OCI-LY1 (cell line): ENCODE measurements around the gene LBHD2.

Source experiments
- H2AFZ ChIP-seq: fragments of 200-600 bp; sonication (generic), shearing (Covaris generic); 2 replicates; pipeline ENCODE4 v1.6.0; 2014; ENCODE audit warnings: antibody characterized with exemption, mild to moderate bottlenecking, low read length
- H3F3A ChIP-seq: fragments of 200-600 bp; sonication (generic), shearing (Covaris generic); 2 replicates; pipeline ENCODE4 v1.6.0; 2014; ENCODE audit warnings: mild to moderate bottlenecking, antibody characterized with exemption, low read length, moderate library complexity; ENCODE audit not compliant: insufficient read depth
- H3K27ac ChIP-seq: fragments of 200-600 bp; sonication (generic); 2 replicates; pipeline ENCODE4 v1.5.1; 2014; ENCODE audit warnings: low read length, mixed run types, mild to moderate bottlenecking, low read depth; ENCODE audit not compliant: poor library complexity, severe bottlenecking
- H3K27me3 ChIP-seq: fragments of 200-600 bp; sonication (generic); 2 replicates; pipeline ENCODE4 v1.6.0; 2014; ENCODE audit warnings: antibody characterized with exemption, mild to moderate bottlenecking, low read length, moderate library complexity; ENCODE audit not compliant: insufficient read depth
- H3K36me3 ChIP-seq: fragments of 200-600 bp; sonication (generic); 2 replicates; pipeline ENCODE4 v1.6.1; 2014; ENCODE audit warnings: mild to moderate bottlenecking, antibody characterized with exemption, low read length, moderate library complexity, mixed read lengths; ENCODE audit not compliant: insufficient read depth
- H3K4me1 ChIP-seq: fragments of 200-600 bp; sonication (generic); 2 replicates; pipeline ENCODE4 v1.5.1; 2014; ENCODE audit warnings: mild to moderate bottlenecking, low read length, moderate library complexity; ENCODE audit not compliant: insufficient read depth, severe bottlenecking
- H3K4me2 ChIP-seq: fragments of 200-600 bp; sonication (generic), shearing (Covaris generic); 2 replicates; pipeline ENCODE4 v1.6.1; 2014; ENCODE audit warnings: low read length
- H3K4me3 ChIP-seq: fragments of 200-600 bp; sonication (generic); 2 replicates; pipeline ENCODE4 v1.5.1; 2014; ENCODE audit warnings: low read length, low read depth, mild to moderate bottlenecking, mixed read lengths; ENCODE audit not compliant: poor library complexity, severe bottlenecking
- H3K79me2 ChIP-seq: fragments of 200-600 bp; shearing (Covaris generic); 2 replicates; pipeline ENCODE4 v1.6.1; 2016; ENCODE audit warnings: mixed run types, low read length, mixed read lengths; ENCODE audit not compliant: insufficient read depth
- H3K9ac ChIP-seq: fragments of 200-600 bp; sonication (generic), shearing (Covaris generic); 2 replicates; pipeline ENCODE4 v1.6.1; 2014; ENCODE audit warnings: mild to moderate bottlenecking, low read length, mixed read lengths
- H3K9me2 ChIP-seq: fragments of 200-600 bp; sonication (generic), shearing (Covaris generic); 2 replicates; pipeline ENCODE4 v1.6.1; 2014; ENCODE audit warnings: low read depth, mild to moderate bottlenecking, low read length, mixed read lengths
- H3K9me3 ChIP-seq: fragments of 200-600 bp; shearing (Covaris generic); 2 replicates; pipeline ENCODE4 v1.6.1; 2014; ENCODE audit warnings: low read length, mixed read lengths
- H4K20me1 ChIP-seq: fragments of 200-600 bp; sonication (generic), shearing (Covaris generic); 2 replicates; pipeline ENCODE4 v1.6.0; 2016; ENCODE audit warnings: mild to moderate bottlenecking, low read length; ENCODE audit not compliant: insufficient read depth
- EZH2 ChIP-seq: fragments of 200-600 bp; sonication (generic), shearing (Covaris generic); IDR thresholded peaks from 2 replicates; pipeline ENCODE4 v1.8.0; 2017; ENCODE audit warnings: borderline replicate concordance, mixed run types, mild to moderate bottlenecking, antibody characterized with exemption, low read length, moderate library complexity, mixed read lengths
- TF ChIP-seq, protein P1 (sequence below): fragments of 200-600 bp; sonication (generic), shearing (Covaris generic); IDR thresholded peaks from 2 replicates; pipeline ENCODE4 v1.5.1; 2017; ENCODE audit warnings: mild to moderate bottlenecking, antibody characterized with exemption, low read length, moderate library complexity, mixed read lengths

LBHD2 gene

DNA sequence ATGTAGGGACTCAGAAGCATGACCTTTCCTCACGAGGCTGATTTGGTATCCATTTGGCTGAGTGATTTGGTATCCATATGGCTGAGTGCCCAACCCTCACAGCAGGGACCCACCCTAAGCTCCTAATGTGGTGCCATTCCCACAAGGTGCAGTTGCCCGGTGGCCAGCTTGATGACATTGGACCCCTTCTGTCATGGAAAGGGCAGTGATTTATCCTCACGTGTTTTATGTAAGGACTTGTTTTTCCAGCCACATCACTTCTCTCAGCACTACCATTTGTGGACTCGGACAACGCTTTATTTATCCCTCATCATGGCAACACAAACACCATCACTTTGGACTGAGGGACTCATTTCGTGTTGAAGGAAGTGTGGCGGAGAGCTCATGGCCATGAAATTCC lies 18.1 kb upstream of the LBHD2 start:
- H3F3A ChIP-seq, result no peaks in the 10 kb centered on the region
- H3K9ac ChIP-seq, result no peak overlapping the region
- no peak overlapping the region for H2AFZ ChIP-seq
- no peaks in the 10 kb centered on the region for H3K36me3 ChIP-seq
- no peak overlapping the region for H3K4me2 ChIP-seq
- H3K9me3 ChIP-seq, result no peaks in the 10 kb centered on the region
- H3K27me3 ChIP-seq, result no peaks in the 10 kb centered on the region; the same call in 1 of the 2 replicates
- no peak overlapping the region for H3K4me3 ChIP-seq
- no peaks in the 10 kb centered on the region for H4K20me1 ChIP-seq
- no peak for TF ChIP-seq EZH2
- TF ChIP-seq, protein P1, sequence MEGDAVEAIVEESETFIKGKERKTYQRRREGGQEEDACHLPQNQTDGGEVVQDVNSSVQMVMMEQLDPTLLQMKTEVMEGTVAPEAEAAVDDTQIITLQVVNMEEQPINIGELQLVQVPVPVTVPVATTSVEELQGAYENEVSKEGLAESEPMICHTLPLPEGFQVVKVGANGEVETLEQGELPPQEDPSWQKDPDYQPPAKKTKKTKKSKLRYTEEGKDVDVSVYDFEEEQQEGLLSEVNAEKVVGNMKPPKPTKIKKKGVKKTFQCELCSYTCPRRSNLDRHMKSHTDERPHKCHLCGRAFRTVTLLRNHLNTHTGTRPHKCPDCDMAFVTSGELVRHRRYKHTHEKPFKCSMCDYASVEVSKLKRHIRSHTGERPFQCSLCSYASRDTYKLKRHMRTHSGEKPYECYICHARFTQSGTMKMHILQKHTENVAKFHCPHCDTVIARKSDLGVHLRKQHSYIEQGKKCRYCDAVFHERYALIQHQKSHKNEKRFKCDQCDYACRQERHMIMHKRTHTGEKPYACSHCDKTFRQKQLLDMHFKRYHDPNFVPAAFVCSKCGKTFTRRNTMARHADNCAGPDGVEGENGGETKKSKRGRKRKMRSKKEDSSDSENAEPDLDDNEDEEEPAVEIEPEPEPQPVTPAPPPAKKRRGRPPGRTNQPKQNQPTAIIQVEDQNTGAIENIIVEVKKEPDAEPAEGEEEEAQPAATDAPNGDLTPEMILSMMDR, result no peak
- H3K79me2 ChIP-seq, result no peaks in the 10 kb centered on the region
- no peak overlapping the region for H3K27ac ChIP-seq
- no peaks in the 10 kb centered on the region for H3K4me1 ChIP-seq
- no peaks in the 10 kb centered on the region for H3K9me2 ChIP-seq

- no peaks in the 10 kb centered on the region for H3K36me3 ChIP-seq
- no peak overlapping the region for H2AFZ ChIP-seq
- TF ChIP-seq, protein P1, result no peak
- TF ChIP-seq EZH2, result no peak
- no peak overlapping the region for H3K4me3 ChIP-seq
- no peaks in the 10 kb centered on the region for H3K9me2 ChIP-seq
- H3K9ac ChIP-seq, result no peak overlapping the region
- H3F3A ChIP-seq, result no peaks in the 10 kb centered on the region
- no peaks in the 10 kb centered on the region for H3K4me1 ChIP-seq
- no peak overlapping the region for H3K27ac ChIP-seq
- H3K9me3 ChIP-seq, result no peaks in the 10 kb centered on the region
- H4K20me1 ChIP-seq, result no peaks in the 10 kb centered on the region
- H3K79me2 ChIP-seq, result no peaks in the 10 kb centered on the region
- no peaks in the 10 kb centered on the region; the same call in 1 of the 2 replicates for H3K27me3 ChIP-seq
- H3K4me2 ChIP-seq, result no peak overlapping the region
Observed at GRCh38 chr14:103066399-103066798, 17.6 kb upstream of the LBHD2 start.

DNA sequence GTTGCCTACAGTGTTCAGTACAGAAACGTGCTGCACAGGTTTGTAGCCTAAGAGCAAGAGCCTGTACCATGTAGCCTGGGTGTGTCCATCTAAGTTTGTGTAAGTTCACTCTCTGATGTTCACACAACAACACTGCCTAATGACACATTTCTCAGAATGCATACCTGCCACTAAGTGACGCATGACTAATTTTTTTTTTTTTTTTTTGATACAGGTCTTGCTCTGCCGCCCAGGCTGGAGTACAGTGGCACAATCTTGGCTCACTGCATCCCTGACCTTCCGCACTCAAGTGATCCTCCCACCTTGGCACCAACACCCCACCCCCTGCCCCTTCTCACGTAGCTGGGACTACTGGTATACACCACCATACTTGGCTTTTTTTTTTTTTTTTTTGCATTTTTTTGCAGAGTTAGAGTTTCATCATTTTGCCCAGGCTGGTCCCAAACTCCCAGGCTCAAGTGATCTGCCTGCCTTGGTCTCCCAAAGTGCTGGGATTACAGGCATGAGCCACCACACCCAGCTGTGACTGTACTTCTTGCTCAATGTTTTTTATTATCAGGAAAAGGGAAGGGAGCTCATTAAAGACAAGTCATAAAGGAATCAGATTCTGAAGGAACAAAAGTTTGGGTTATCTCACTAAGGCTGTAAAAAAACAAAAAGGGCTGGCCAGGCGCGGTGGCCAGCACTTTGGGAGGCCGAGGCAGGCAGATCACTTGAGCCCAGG lies 16.6 kb upstream of the LBHD2 start:
- Histone ChIP-seq H3K9me2 (no peaks in the 10 kb centered on the region), H3K4me3 (no peak overlapping the region), H4K20me1 (no peaks in the 10 kb centered on the region), H3K27ac (no peak overlapping the region), H3F3A (no peaks in the 10 kb centered on the region), H3K79me2 (no peaks in the 10 kb centered on the region), H3K9me3 (no peaks in the 10 kb centered on the region), H3K36me3 (no peaks in the 10 kb centered on the region), H2AFZ (no peak overlapping the region), H3K27me3 (no peaks in the 10 kb centered on the region; the same call in 1 of the 2 replicates), H3K4me1 (no peaks in the 10 kb centered on the region), H3K4me2 (no peak overlapping the region), H3K9ac (no peak overlapping the region)
- no peak for TF ChIP-seq EZH2
